Measurements from ENCODE around the gene THRA.

Gene THRA, protein sequence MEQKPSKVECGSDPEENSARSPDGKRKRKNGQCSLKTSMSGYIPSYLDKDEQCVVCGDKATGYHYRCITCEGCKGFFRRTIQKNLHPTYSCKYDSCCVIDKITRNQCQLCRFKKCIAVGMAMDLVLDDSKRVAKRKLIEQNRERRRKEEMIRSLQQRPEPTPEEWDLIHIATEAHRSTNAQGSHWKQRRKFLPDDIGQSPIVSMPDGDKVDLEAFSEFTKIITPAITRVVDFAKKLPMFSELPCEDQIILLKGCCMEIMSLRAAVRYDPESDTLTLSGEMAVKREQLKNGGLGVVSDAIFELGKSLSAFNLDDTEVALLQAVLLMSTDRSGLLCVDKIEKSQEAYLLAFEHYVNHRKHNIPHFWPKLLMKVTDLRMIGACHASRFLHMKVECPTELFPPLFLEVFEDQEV

GRCh38 chr17:40062329-40063186 lies at the start of gene THRA:
THRA (plus strand) TSS chr17:40062965; CDS start chr17:40074489, 11,524 bp downstream.
- DNase-seq (ENCODE audit: insufficient read length, low spot score) (no peak), FAIRE-seq (peak; percentile 60)

DNA sequence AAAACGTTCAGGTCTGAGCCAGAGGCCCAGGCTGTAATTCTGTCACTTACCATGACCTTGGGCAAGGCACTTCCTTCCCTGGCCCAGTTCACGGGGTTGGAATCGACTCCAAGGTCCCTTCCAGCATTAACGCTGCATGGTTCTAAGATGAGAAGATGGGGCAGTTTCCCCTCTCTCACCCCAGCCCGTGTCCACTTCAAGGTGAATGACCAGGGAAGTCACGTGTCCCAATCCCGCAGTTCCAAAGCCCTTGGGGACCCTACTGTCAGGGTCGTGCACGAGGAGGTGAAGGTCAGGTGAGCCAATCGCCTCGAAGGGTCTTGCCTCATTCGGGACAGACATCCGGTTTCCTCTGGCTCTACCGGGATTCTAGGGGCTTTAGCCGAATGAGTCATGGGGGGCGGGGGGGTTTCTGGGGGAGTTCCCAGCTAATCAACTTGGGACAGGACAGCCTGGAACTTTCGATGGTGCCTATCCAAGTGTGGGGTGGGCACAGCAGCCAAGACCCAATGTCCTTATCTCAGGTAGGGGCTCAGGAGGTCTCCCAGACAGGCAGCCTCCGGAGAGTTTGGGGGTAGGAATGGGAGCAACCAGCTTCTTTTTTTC lies 48.3 kb upstream of the THRA start:
- no peak for FAIRE-seq

DNA sequence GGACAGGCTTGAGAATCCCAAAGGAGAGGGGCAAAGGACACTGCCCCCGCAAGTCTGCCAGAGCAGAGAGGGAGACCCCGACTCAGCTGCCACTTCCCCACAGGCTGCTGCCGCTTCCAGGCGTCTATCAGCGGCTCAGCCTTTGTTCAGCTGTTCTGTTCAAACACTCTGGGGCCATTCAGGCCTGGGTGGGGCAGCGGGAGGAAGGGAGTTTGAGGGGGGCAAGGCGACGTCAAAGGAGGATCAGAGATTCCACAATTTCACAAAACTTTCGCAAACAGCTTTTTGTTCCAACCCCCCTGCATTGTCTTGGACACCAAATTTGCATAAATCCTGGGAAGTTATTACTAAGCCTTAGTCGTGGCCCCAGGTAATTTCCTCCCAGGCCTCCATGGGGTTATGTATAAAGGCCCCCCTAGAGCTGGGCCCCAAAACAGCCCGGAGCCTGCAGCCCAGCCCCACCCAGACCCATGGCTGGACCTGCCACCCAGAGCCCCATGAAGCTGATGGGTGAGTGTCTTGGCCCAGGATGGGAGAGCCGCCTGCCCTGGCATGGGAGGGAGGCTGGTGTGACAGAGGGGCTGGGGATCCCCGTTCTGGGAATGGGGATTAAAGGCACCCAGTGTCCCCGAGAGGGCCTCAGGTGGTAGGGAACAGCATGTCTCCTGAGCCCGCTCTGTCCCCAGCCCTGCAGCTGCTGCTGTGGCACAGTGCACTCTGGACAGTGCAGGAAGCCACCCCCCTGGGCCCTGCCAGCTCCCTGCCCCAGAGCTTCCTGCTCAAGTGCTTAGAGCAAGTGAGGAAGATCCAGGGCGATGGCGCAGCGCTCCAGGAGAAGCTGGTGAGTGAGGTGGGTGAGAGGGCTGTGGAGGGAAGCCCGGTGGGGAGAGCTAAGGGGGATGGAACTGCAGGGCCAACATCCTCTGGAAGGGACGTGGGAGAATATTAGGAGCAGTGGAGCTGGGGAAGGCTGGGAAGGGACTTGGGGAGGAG lies 47.5 kb upstream of the THRA start, which contains the start of gene CSF3:
TSS of gene CSF3 (plus strand) at position 436 of the 993 bp plus-strand sequence. CDS start at position 471, 35 bp downstream.
- no peak for FAIRE-seq
- DNase-seq (ENCODE audit: insufficient read length, low spot score), result no peak

More for the DNA sequence above, 48.3 kb upstream of the THRA start:
- peak; percentile 63 for DNase-seq (ENCODE audit: insufficient read length, low spot score)

DNA sequence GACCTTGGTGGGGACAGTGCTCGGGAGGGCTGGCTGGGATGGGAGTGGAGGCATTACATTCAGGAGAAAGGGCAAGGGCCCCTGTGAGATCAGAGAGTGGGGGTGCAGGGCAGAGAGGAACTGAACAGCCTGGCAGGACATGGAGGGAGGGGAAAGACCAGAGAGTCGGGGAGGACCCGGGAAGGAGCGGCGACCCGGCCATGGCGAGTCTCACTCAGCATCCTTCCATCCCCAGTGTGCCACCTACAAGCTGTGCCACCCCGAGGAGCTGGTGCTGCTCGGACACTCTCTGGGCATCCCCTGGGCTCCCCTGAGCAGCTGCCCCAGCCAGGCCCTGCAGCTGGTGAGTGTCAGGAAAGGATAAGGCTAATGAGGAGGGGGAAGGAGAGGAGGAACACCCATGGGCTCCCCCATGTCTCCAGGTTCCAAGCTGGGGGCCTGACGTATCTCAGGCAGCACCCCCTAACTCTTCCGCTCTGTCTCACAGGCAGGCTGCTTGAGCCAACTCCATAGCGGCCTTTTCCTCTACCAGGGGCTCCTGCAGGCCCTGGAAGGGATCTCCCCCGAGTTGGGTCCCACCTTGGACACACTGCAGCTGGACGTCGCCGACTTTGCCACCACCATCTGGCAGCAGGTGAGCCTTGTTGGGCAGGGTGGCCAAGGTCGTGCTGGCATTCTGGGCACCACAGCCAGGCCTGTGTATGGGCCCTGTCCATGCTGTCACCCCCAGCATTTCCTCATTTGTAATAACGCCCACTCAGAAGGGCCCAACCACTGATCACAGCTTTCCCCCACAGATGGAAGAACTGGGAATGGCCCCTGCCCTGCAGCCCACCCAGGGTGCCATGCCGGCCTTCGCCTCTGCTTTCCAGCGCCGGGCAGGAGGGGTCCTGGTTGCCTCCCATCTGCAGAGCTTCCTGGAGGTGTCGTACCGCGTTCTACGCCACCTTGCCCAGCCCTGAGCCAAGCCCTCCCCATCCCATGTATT lies 46.5 kb upstream of the THRA start:
- DNase-seq (ENCODE audit: insufficient read length, low spot score) (no peak), FAIRE-seq (no peak)

- no peak for FAIRE-seq
- no peak for DNase-seq (ENCODE audit: insufficient read length, low spot score)
These were observed 45.2 kb upstream of the THRA start for GRCh38 chr17:40017422-40018080.

- peak; percentile 42 for FAIRE-seq
These were observed 44.3 kb upstream of the THRA start for GRCh38 chr17:40018211-40019121.

DNA sequence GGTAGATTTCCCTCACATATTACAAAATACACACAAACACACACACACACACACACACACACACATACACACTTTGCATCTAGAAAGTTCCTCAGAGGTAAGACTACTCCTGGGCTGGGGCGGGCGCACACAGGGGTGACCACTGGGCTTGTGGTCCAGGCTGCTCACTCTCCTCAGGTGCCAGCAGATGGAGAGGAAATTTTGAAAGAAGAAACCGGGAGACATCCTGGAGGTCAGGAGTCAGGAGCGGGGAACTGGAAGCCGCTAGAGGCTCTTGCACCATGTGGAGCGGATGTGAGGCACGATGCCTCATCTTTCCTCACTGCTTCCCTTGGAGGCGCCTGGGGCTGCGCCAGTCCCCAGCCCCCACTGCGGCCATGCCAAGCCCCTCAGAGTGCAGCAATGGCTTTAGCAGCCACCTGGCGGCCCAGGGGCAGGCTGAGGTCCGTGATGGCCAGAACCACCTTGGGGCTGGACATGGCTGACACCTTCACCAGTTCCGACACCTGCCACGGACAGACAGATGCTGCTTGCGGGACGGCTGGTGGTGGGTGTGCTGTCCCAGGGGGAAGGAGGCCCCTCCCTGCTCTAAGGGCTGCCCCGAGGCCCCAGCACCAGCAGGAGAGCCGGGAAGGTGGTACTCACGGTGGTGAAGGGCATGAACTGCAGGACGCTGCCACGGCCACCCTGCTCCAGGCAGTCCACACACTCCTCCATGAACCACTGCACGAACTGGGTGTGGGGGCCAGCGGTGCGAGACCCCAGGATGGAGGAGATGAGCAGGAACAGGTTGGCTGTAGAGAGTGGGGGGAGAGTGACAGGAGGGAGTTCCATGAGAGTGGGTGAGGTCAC lies 43.4 kb upstream of the THRA start:
- no peak for FAIRE-seq

More at GRCh38 chr17:40018211-40019121, 44.3 kb upstream of the THRA start:
- DNase-seq (ENCODE audit: insufficient read length, low spot score), result no peak

GRCh38 chr17:40020146-40020545 lies 42.6 kb upstream of the THRA start:
- FAIRE-seq, result no peak

More for the DNA sequence above, 43.4 kb upstream of the THRA start:
- no peak for DNase-seq (ENCODE audit: insufficient read length, low spot score)

DNA sequence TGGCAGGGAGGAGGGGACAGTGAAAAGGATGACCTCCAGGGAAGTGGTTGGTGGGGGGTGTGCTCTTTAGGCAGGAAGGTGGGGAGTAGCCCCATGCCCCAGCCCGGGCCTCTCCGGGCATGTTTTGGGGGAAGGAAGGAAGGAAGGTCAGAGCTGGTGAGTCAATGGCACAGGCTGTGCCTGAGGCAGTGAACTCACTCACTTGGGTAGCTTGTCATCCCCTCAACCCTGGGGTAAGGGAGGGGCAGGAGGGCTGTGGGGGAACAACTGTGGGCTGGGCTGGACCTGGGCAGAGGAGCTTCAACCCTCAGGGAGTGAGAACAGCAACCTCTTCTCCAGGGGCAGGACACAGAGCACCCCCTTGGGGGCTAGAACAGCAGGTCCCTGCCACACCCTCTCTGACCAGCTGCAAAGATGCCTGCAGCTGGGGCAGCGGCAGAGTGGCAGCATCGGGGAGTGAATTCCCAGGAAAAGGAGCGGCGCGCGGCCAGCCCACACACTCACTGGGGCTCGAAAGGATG lies 41.3 kb upstream of the THRA start:
- peak; percentile 98 for FAIRE-seq
- DNase-seq (ENCODE audit: insufficient read length, low spot score), result peak; percentile 85

More at GRCh38 chr17:40020146-40020545, 42.6 kb upstream of the THRA start:
- no peak for DNase-seq (ENCODE audit: insufficient read length, low spot score)

DNA sequence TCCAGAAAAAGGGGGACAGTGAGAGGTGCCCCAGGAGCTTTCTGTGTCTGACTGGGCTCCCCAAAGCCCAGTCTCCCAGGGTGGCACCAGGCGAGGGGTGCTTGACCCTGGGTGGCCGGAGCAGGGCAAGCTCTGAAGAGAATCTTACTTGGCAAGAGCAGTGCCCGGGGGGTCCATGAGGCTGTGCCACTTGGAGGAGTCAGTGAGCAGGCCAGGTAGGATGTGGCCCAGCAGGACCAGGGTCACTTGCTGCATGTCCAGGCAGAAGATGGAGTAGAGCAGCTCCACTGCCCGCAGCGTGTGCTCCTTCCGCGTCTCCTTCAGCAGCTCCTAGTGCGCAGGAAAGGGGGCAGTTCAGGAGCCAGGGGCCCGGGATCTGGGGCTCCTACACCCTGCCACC lies 40.3 kb upstream of the THRA start:
- FAIRE-seq (no peak), DNase-seq (ENCODE audit: insufficient read length, low spot score) (no peak)

GRCh38 chr17:40022961-40023541 lies 39.7 kb upstream of the THRA start:
- FAIRE-seq, result no peak

GRCh38 chr17:40023590-40024292 lies 39.0 kb upstream of the THRA start:
- DNase-seq (ENCODE audit: insufficient read length, low spot score), result no peak

More at GRCh38 chr17:40022961-40023541, 39.7 kb upstream of the THRA start:
- no peak for DNase-seq (ENCODE audit: insufficient read length, low spot score)

GRCh38 chr17:40024901-40025300 lies 37.9 kb upstream of the THRA start:
- FAIRE-seq, result no peak
- no peak for DNase-seq (ENCODE audit: insufficient read length, low spot score)

More at GRCh38 chr17:40023590-40024292, 39.0 kb upstream of the THRA start:
- FAIRE-seq, result no peak

- DNase-seq (ENCODE audit: insufficient read length, low spot score) (no peak), FAIRE-seq (no peak)
These were observed 37.2 kb upstream of the THRA start for GRCh38 chr17:40025559-40025958.

Measured in HTR-8/SVneo (cell line).